ENCODE results near the gene TACC3. TPM values are rescaled to one million over a fixed set of nuclear protein-coding genes. Genes with fewer than 3 reads are reported as not detected.

TACC3 gene
- polyA plus RNA-seq, 1 of the 3 experiments (the other 2 are of a cell fraction), result 49.5 TPM

DNA sequence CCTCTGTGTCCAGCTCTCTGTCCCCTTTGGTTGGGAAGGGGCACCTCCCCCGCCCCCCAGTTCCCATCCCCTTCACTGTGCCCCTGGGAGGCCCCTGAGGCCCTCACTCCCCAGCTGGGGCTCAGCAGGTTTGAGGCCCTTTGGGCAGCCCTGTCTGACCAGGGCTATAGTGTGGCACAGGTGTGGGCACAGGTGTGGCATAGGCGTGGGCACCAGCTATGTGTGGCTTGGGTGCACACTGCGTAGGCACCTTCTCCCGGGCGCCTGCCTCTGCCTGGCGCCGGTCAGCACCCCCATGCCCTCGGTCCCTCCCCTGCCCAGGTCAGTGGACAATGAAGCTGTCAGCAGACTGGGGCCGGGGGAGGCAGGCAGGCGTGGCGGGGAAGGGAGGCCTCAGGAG is 64.3 kb downstream of the TACC3 start:
- Histone ChIP-seq H3K27me3 (ENCODE audit: insufficient read depth) (no peaks in the 10 kb centered on the region), H3K9me2 (no peaks in the 10 kb centered on the region), H3F3A (replicated peaks; ENCODE audit: insufficient read depth) (no peaks in the 10 kb centered on the region), H3K9ac (no peak overlapping the region), H4K20me1 (ENCODE audit: insufficient read depth) (no peaks in the 10 kb centered on the region), H2AFZ (ENCODE audit: low read depth) (no peak overlapping the region), H3K9me3 (no peaks in the 10 kb centered on the region), H3K27ac (ENCODE audit: low read depth in 2 of 2, low read length in 1 of 2) (no peak overlapping the region), H3K36me3 (replicated peaks in 1 of 2; ENCODE audit: control insufficient read depth in 1 of 2, insufficient read depth in 2 of 2, low read length in 1 of 2) (no peaks in the 10 kb centered on the region), H3K4me3 (ENCODE audit: low read depth in 2 of 2, low read length in 1 of 2) (no peak overlapping the region), H3K4me1 (ENCODE audit: control insufficient read depth in 1 of 2, insufficient read depth in 2 of 2, low read depth in 1 of 2, low read length in 1 of 2) (peaks cover 0 to 8% of the 10 kb centered on the region in 2 experiments; a peak in 1 of 4 replicates), H3K4me2 (no peak overlapping the region), H3K79me2 (ENCODE audit: insufficient read depth) (no peaks in the 10 kb centered on the region)
- TF ChIP-seq SIN3A (IDR thresholded peaks at IDR 0.05; ENCODE audit: borderline replicate concordance, low read depth, low read length) (no peak), FOXJ3 (CRISPR knock-in tag; IDR thresholded peaks at IDR 0.05) (no peak), NRF1 (IDR thresholded peaks at IDR 0.05; ENCODE audit: low read depth, low read length) (no peak), TAF1 (IDR thresholded peaks at IDR 0.05; ENCODE audit: borderline replicate concordance, low read depth, low read length) (no peak), TCF12 (IDR thresholded peaks at IDR 0.05) (no peak), JUND (IDR thresholded peaks at IDR 0.05) (no peak), RAD21 (IDR thresholded peaks at IDR 0.05; ENCODE audit: low read length) (no peak), YY1 (IDR thresholded peaks at IDR 0.05; ENCODE audit: low read depth) (no peak), FOSL2 (IDR thresholded peaks at IDR 0.05; ENCODE audit: borderline replicate concordance, low read depth) (no peak)
- TF ChIP-seq, protein P1, sequence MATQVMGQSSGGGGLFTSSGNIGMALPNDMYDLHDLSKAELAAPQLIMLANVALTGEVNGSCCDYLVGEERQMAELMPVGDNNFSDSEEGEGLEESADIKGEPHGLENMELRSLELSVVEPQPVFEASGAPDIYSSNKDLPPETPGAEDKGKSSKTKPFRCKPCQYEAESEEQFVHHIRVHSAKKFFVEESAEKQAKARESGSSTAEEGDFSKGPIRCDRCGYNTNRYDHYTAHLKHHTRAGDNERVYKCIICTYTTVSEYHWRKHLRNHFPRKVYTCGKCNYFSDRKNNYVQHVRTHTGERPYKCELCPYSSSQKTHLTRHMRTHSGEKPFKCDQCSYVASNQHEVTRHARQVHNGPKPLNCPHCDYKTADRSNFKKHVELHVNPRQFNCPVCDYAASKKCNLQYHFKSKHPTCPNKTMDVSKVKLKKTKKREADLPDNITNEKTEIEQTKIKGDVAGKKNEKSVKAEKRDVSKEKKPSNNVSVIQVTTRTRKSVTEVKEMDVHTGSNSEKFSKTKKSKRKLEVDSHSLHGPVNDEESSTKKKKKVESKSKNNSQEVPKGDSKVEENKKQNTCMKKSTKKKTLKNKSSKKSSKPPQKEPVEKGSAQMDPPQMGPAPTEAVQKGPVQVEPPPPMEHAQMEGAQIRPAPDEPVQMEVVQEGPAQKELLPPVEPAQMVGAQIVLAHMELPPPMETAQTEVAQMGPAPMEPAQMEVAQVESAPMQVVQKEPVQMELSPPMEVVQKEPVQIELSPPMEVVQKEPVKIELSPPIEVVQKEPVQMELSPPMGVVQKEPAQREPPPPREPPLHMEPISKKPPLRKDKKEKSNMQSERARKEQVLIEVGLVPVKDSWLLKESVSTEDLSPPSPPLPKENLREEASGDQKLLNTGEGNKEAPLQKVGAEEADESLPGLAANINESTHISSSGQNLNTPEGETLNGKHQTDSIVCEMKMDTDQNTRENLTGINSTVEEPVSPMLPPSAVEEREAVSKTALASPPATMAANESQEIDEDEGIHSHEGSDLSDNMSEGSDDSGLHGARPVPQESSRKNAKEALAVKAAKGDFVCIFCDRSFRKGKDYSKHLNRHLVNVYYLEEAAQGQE (IDR thresholded peaks at IDR 0.05; ENCODE audit: low read depth, low read length), result no peak
- ChIA-PET CTCF (interaction anchor here (1.0 to 5.0 kb wide), 9 partner anchors 8 to 121 kb away, joined by 3 to 29 read pairs (median 4); partner anchors contain the start of gene FGFR3), POLR2A (no interaction called here)
- DNase-seq, result no peak
- 58% methylated on average over 3 of the region's 11 CpGs for WGBS (ENCODE audit: low lambda C conversion rate)

DNA sequence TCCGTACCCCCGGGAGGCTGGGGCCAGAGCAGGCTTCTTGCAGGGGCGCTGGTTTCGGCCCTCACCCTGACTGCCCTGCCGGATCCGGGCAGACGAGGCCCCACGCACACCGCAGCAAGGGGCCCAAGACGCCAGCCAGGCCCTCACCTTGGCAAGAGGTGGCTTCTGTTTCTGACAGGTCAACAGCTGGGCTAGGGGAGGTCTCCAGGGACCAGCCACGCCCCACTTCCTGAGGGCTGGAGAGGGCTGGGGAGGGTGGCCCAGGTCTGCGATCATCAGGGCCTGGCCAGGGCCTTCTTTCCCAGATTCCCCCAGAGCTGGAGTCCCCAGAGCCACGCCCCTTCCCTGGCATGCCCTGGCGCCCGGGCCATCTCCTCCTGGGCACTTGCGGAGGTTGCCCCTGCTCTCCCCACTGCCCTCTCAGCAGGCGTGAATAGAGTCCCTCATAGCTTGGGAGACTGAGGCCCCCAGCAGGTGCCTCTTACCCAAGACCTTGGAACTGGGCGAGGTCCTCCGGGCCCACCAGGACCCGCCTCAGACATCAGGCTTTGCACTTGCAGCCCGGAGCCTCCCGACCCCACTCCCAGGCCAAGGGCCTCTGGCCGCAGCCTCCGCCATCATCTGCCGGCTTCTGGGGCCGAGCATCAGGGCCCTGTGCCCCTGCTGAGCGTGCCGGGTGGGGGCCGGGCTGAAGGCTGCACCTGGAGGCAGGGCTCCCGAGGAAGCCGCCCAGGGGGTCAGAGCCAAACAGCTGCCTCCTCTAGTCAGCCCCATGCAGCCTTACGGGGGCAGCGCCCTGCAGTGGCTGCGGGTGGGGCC is 65.4 kb downstream of the TACC3 start:
- Histone ChIP-seq H2AFZ (ENCODE audit: low read depth) (no peak overlapping the region), H3K4me3 (ENCODE audit: low read depth in 2 of 2, low read length in 1 of 2) (no peak overlapping the region), H3K9me2 (no peaks in the 10 kb centered on the region), H3K9ac (no peak overlapping the region), H3K79me2 (ENCODE audit: insufficient read depth) (no peaks in the 10 kb centered on the region), H3K4me2 (no peak overlapping the region), H3K9me3 (no peaks in the 10 kb centered on the region), H4K20me1 (ENCODE audit: insufficient read depth) (no peaks in the 10 kb centered on the region), H3K27ac (ENCODE audit: low read depth in 2 of 2, low read length in 1 of 2) (no peak overlapping the region), H3K4me1 (ENCODE audit: control insufficient read depth in 1 of 2, insufficient read depth in 2 of 2, low read depth in 1 of 2, low read length in 1 of 2) (peaks cover 0 to 8% of the 10 kb centered on the region in 2 experiments; a peak in 1 of 4 replicates), H3K36me3 (replicated peaks in 1 of 2; ENCODE audit: control insufficient read depth in 1 of 2, insufficient read depth in 2 of 2, low read length in 1 of 2) (no peaks in the 10 kb centered on the region), H3F3A (replicated peaks; ENCODE audit: insufficient read depth) (no peaks in the 10 kb centered on the region), H3K27me3 (ENCODE audit: insufficient read depth) (no peaks in the 10 kb centered on the region)
- 100% methylated on average over 1 of the region's 34 CpGs for WGBS (ENCODE audit: low lambda C conversion rate)
- no peak for DNase-seq
- ChIA-PET CTCF (interaction anchor here (1.0 to 5.0 kb wide), 6 partner anchors 7 to 120 kb away, joined by 3 to 29 read pairs (median 9); partner anchors contain the start of gene FGFR3), POLR2A (interaction anchor here (0.8 kb wide), 1 partner anchor 17 kb away, joined by 3 read pairs; no protein-coding TSS in a partner anchor)
- TF ChIP-seq, protein P2, sequence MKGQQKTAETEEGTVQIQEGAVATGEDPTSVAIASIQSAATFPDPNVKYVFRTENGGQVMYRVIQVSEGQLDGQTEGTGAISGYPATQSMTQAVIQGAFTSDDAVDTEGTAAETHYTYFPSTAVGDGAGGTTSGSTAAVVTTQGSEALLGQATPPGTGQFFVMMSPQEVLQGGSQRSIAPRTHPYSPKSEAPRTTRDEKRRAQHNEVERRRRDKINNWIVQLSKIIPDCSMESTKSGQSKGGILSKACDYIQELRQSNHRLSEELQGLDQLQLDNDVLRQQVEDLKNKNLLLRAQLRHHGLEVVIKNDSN (IDR thresholded peaks at IDR 0.05; ENCODE audit: borderline replicate concordance, low read depth), result no peak
- TF ChIP-seq SIN3A (IDR thresholded peaks at IDR 0.05; ENCODE audit: borderline replicate concordance, low read depth, low read length) (no peak), JUND (IDR thresholded peaks at IDR 0.05) (no peak), ELF1 (IDR thresholded peaks at IDR 0.05) (no peak), MEF2A (IDR thresholded peaks at IDR 0.05; ENCODE audit: borderline replicate concordance, low read depth) (no peak), GATA2 (CRISPR knock-in tag; IDR thresholded peaks at IDR 0.05) (no peak), RFX5 (IDR thresholded peaks at IDR 0.05; ENCODE audit: low read length) (no peak), RAD21 (IDR thresholded peaks at IDR 0.05; ENCODE audit: low read length) (no peak), NFIC (IDR thresholded peaks at IDR 0.05; ENCODE audit: borderline replicate concordance) (no peak)
- TF ChIP-seq, protein P3, sequence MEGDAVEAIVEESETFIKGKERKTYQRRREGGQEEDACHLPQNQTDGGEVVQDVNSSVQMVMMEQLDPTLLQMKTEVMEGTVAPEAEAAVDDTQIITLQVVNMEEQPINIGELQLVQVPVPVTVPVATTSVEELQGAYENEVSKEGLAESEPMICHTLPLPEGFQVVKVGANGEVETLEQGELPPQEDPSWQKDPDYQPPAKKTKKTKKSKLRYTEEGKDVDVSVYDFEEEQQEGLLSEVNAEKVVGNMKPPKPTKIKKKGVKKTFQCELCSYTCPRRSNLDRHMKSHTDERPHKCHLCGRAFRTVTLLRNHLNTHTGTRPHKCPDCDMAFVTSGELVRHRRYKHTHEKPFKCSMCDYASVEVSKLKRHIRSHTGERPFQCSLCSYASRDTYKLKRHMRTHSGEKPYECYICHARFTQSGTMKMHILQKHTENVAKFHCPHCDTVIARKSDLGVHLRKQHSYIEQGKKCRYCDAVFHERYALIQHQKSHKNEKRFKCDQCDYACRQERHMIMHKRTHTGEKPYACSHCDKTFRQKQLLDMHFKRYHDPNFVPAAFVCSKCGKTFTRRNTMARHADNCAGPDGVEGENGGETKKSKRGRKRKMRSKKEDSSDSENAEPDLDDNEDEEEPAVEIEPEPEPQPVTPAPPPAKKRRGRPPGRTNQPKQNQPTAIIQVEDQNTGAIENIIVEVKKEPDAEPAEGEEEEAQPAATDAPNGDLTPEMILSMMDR (IDR thresholded peaks at IDR 0.05), result no peak
- TF ChIP-seq, protein P4, sequence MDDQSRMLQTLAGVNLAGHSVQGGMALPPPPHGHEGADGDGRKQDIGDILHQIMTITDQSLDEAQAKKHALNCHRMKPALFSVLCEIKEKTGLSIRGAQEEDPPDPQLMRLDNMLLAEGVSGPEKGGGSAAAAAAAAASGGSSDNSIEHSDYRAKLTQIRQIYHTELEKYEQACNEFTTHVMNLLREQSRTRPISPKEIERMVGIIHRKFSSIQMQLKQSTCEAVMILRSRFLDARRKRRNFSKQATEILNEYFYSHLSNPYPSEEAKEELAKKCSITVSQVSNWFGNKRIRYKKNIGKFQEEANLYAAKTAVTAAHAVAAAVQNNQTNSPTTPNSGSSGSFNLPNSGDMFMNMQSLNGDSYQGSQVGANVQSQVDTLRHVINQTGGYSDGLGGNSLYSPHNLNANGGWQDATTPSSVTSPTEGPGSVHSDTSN (IDR thresholded peaks at IDR 0.05), result no peak

Measured in SK-N-SH (cell line).